ENCODE measurements around the gene CD226.

Gene CD226

GRCh38 chr18:69885841-69886531 lies 61.7 kb downstream of the CD226 start:
- peaks cover 50% of the 10 kb centered on the region for H3K4me1 ChIP-seq (ENCODE audit: low read length)
- H3K4me2 ChIP-seq (ENCODE audit: low read length), result peak overlapping the region; percentile 85
- no peaks in the 10 kb centered on the region for H3K27me3 ChIP-seq (ENCODE audit: low read depth, low read length)
- TF ChIP-seq, protein P1, sequence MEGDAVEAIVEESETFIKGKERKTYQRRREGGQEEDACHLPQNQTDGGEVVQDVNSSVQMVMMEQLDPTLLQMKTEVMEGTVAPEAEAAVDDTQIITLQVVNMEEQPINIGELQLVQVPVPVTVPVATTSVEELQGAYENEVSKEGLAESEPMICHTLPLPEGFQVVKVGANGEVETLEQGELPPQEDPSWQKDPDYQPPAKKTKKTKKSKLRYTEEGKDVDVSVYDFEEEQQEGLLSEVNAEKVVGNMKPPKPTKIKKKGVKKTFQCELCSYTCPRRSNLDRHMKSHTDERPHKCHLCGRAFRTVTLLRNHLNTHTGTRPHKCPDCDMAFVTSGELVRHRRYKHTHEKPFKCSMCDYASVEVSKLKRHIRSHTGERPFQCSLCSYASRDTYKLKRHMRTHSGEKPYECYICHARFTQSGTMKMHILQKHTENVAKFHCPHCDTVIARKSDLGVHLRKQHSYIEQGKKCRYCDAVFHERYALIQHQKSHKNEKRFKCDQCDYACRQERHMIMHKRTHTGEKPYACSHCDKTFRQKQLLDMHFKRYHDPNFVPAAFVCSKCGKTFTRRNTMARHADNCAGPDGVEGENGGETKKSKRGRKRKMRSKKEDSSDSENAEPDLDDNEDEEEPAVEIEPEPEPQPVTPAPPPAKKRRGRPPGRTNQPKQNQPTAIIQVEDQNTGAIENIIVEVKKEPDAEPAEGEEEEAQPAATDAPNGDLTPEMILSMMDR (IDR thresholded peaks at IDR 0.05; ENCODE audit: low read depth, low read length), result no peak
- no peak for TF ChIP-seq EZH2phosphoT487 (IDR thresholded peaks at IDR 0.05; ENCODE audit: low read depth)
- H3K36me3 ChIP-seq (replicated peaks; ENCODE audit: low read depth, low read length), result peaks cover 3% of the 10 kb centered on the region
- H2AFZ ChIP-seq (ENCODE audit: low read depth, low read length), result peak overlapping the region; percentile 49
- H3K27ac ChIP-seq (ENCODE audit: low read length), result peak overlapping the region; percentile 71
- H3K4me3 ChIP-seq (ENCODE audit: low read length), result peak overlapping the region; percentile 72
- H4K20me1 ChIP-seq (ENCODE audit: insufficient read depth, low read length), result no peaks in the 10 kb centered on the region
- no peaks in the 10 kb centered on the region for H3K79me2 ChIP-seq (ENCODE audit: low read length)
- H3K9ac ChIP-seq (ENCODE audit: low read length), result peak overlapping the region; percentile 54
- no peaks in the 10 kb centered on the region for H3K9me3 ChIP-seq (ENCODE audit: insufficient read depth, low read length)

DNA sequence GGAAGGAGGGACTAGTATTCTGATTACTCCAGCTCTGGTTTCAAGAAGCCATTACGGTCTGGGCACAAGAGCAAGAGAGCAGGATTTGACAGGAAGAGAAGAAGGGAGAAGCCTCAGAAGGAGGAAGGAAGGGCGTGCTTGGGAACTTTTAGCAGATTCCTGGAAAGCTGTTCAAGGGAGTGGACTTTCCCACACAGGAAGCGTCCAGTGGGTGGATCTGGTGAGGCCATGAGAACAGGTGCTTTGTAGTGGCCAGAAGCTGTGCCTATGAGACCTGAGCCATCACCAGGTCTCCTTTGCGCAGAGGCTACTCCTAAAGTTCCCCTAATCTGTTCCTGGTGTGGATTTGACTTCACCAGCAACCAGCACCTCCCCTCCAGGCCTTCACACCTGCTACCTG lies 62.3 kb downstream of the CD226 start:
- Histone ChIP-seq H3K27me3 (ENCODE audit: low read depth, low read length) (no peaks in the 10 kb centered on the region), H3K9me3 (ENCODE audit: insufficient read depth, low read length) (no peaks in the 10 kb centered on the region), H2AFZ (ENCODE audit: low read depth, low read length) (peak overlapping the region; percentile 49), H3K9ac (ENCODE audit: low read length) (peak overlapping the region; percentile 54), H3K4me1 (ENCODE audit: low read length) (peaks cover 50% of the 10 kb centered on the region), H3K4me3 (ENCODE audit: low read length) (peak overlapping the region; percentile 72), H3K27ac (ENCODE audit: low read length) (peak overlapping the region; percentile 71), H4K20me1 (ENCODE audit: insufficient read depth, low read length) (no peaks in the 10 kb centered on the region), H3K79me2 (ENCODE audit: low read length) (no peaks in the 10 kb centered on the region), H3K36me3 (replicated peaks; ENCODE audit: low read depth, low read length) (no peaks in the 10 kb centered on the region), H3K4me2 (ENCODE audit: low read length) (peak overlapping the region; percentile 85)
- TF ChIP-seq EZH2phosphoT487 (IDR thresholded peaks at IDR 0.05; ENCODE audit: low read depth), result no peak
- TF ChIP-seq, protein P1 (IDR thresholded peaks at IDR 0.05; ENCODE audit: low read depth, low read length), result no peak

DNA sequence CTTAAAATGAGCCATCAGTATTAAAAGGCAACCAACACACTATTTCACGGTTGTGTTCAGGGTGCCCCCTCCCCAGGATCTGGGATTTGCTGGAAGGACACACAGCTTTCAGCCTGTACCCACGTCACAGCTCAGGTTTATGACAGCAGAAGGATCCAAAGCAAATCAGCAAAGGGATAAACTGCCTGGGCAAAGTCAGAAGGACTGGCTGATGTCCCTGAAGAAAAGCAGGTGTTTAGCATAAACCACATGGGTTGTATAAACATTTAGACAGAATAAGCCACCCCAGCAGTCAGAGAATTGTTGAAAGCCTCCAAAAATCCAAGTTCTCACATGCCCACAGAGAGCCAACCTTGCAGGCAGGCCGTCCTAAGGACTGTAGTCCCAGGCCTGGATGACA lies 63.9 kb downstream of the CD226 start:
- no peaks in the 10 kb centered on the region for H3K36me3 ChIP-seq (replicated peaks; ENCODE audit: low read depth, low read length)
- no peaks in the 10 kb centered on the region for H3K27me3 ChIP-seq (ENCODE audit: low read depth, low read length)
- H3K4me2 ChIP-seq (ENCODE audit: low read length), result peak overlapping the region; percentile 70; the same call in 1 of the 2 replicates
- H3K27ac ChIP-seq (ENCODE audit: low read length), result no peak overlapping the region
- no peaks in the 10 kb centered on the region for H3K79me2 ChIP-seq (ENCODE audit: low read length)
- H3K9ac ChIP-seq (ENCODE audit: low read length), result no peak overlapping the region
- TF ChIP-seq, protein P1 (IDR thresholded peaks at IDR 0.05; ENCODE audit: low read depth, low read length), result no peak
- no peak for TF ChIP-seq EZH2phosphoT487 (IDR thresholded peaks at IDR 0.05; ENCODE audit: low read depth)
- no peak overlapping the region for H2AFZ ChIP-seq (ENCODE audit: low read depth, low read length)
- no peak overlapping the region for H3K4me3 ChIP-seq (ENCODE audit: low read length)
- H4K20me1 ChIP-seq (ENCODE audit: insufficient read depth, low read length), result no peaks in the 10 kb centered on the region
- peaks cover 50% of the 10 kb centered on the region for H3K4me1 ChIP-seq (ENCODE audit: low read length)
- no peaks in the 10 kb centered on the region for H3K9me3 ChIP-seq (ENCODE audit: insufficient read depth, low read length)

GRCh38 chr18:69882965-69883668 lies 64.6 kb downstream of the CD226 start:
- no peaks in the 10 kb centered on the region for H3K9me3 ChIP-seq (ENCODE audit: insufficient read depth, low read length)
- no peaks in the 10 kb centered on the region for H3K79me2 ChIP-seq (ENCODE audit: low read length)
- H3K27me3 ChIP-seq (ENCODE audit: low read depth, low read length), result no peaks in the 10 kb centered on the region
- peak overlapping the region; percentile 34 for H3K4me3 ChIP-seq (ENCODE audit: low read length)
- no peak overlapping the region for H3K27ac ChIP-seq (ENCODE audit: low read length)
- peaks cover 54% of the 10 kb centered on the region for H3K4me1 ChIP-seq (ENCODE audit: low read length)
- no peak for TF ChIP-seq EZH2phosphoT487 (IDR thresholded peaks at IDR 0.05; ENCODE audit: low read depth)
- TF ChIP-seq, protein P1 (IDR thresholded peaks at IDR 0.05; ENCODE audit: low read depth, low read length), result no peak
- no peaks in the 10 kb centered on the region for H4K20me1 ChIP-seq (ENCODE audit: insufficient read depth, low read length)
- H3K36me3 ChIP-seq (replicated peaks; ENCODE audit: low read depth, low read length), result peaks cover 3% of the 10 kb centered on the region
- peak overlapping the region; percentile 70 for H3K4me2 ChIP-seq (ENCODE audit: low read length)
- H2AFZ ChIP-seq (ENCODE audit: low read depth, low read length), result no peak overlapping the region
- H3K9ac ChIP-seq (ENCODE audit: low read length), result peak overlapping the region; percentile 6; the same call in 1 of the 2 replicates

Data from OCI-LY3 (cell line).